Gastrocnemius medialis (tissue), 4 donors: ENCODE results near the gene THY1. TPM values are rescaled to one million over a fixed set of nuclear protein-coding genes. Genes with fewer than 3 reads are reported as not detected.
A peak's percentile ranks its signal among the peaks of the same experiment; 100 is the strongest.

Experiments used
- ATAC-seq, 2 donors: fragments of 150-250 bp; one replicate each; pipeline ENCODE4 v1.9.1; 2016
- DNase-seq, 2 donors: peaks; one replicate each; pipeline ENCODE4 v3.0.0-alpha.2; 2019
- H3K27ac ChIP-seq, 4 donors: fragments of 200-600 bp; sonication (generic); 1 replicate in 1 of 4; 2 replicates in 3 of 4; pipeline ENCODE4 v1.5.1; 2016 to 2018; ENCODE audit warnings: mild to moderate bottlenecking in 2 of 4, moderate library complexity in 1 of 4
- H3K27me3 ChIP-seq, 3 donors: fragments of 200-600 bp; sonication (generic) in 2 of 3; 1 replicate in 1 of 3; 2 replicates in 2 of 3; pipeline versions ENCODE4 v1.5.1 to v1.6.0; 2016 to 2019; ENCODE audit warnings: mild to moderate bottlenecking in 1 of 3, moderate library complexity in 1 of 3
- H3K36me3 ChIP-seq, 2 donors: fragments of 200-600 bp; sonication (generic) in 1 of 2; one replicate each; pipeline ENCODE4 v1.5.1; 2017 to 2018
- H3K4me1 ChIP-seq, 2 donors: fragments of 200-600 bp; sonication (generic) in 1 of 2; one replicate each; pipeline ENCODE4 v1.5.1; 2016 to 2017; ENCODE audit warnings: mild to moderate bottlenecking in 2 of 2
- H3K4me3 ChIP-seq, 4 donors: fragments of 200-600 bp; sonication (generic) in 3 of 4; 1 replicate in 1 of 4; 2 replicates in 3 of 4; pipeline ENCODE4 v1.5.1; 2016 to 2019; ENCODE audit warnings: mild to moderate bottlenecking in 2 of 4
- H3K9me3 ChIP-seq, 3 donors: fragments of 200-600 bp; sonication (generic) in 2 of 3; 1 replicate in 1 of 3; 2 replicates in 2 of 3; pipeline ENCODE4 v1.5.1; 2016 to 2019
- POLR2A ChIP-seq, 2 donors: fragments of 450-650 bp; IDR thresholded peaks; one replicate each; pipeline ENCODE4 v1.6.1; 2017; ENCODE audit warnings: antibody characterized with exemption in 2 of 2, mild to moderate bottlenecking in 2 of 2, moderate library complexity in 2 of 2
- in situ Hi-C, 4 donors: fragments of 200-750 bp; cut with MboI; loops; one replicate each; pipeline versions ENCODE4 v1.15.0 to v1.8.0; 2017; ENCODE audit warnings: low sequenced_read_pairs in 4 of 4
- intact Hi-C: fragments of 100-400 bp; cut with DNase I; formaldehyde crosslinking; loops from one replicate; pipeline ENCODE4 v1.15.1; 2023; ENCODE audit warnings: low total_unique reads
- total RNA-seq, 4 donors: library from RNA; depleted of rRNA; stranded (reverse); fragments of >200 nt; gene quantifications; one replicate each; pipeline versions ENCODE4 v1.1.0 to v1.2.3, GENCODE V29; 2016
- TF ChIP-seq, protein P1 (sequence below), 5 experiments: fragments of 450-650 bp in 3 of 5; fragments of 200-600 bp in 2 of 5; sonication (generic) in 2 of 5; IDR thresholded peaks in 4 of 5; conservative IDR thresholded peaks in 1 of 5; 1 replicate in 4 of 5; 2 replicates in 1 of 5; pipeline ENCODE4 v1.5.1; 2016 to 2019; ENCODE audit warnings: antibody characterized with exemption in 5 of 5, mild to moderate bottlenecking in 3 of 5, moderate library complexity in 3 of 5

The THY1 gene
- total RNA-seq = under 1 TPM in 3 of 4 donors, not detected in 1; 0.22 to 0.70 (median 0.36) TPM

DNA sequence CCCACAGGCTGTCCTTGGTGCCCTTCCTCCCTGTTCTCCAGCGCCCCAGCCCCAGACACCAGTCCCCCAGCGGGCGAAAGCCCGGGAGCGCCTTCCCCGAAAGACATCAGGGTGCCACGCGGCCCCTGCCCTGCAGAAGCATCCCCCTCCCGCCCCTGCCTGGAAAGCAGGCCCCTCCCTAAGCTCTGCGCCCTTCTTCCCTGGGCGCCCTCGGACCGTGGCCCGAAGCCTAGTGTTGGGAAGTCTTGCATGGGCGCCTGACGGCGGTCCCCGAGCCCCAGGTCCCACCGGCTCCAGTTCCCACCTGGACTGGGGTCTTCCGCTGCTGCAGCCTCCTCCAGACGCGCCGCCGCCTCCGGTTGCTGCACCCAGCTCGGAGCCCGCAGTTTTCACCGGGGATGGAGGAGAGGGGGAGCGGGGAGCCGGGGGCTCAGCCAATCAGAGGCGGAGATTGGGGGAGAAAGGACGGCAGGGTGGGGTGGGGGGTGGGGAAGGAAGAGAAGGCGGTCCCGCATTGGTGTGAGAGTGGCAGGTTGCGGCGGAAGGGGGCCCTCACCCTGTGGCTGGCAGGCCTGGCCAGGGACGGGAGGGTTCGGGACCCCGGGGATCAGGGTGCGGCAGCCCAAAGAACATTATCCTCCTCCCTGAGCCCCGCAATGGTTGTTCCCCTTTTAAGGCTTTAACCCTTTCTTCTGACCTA lies at the start of gene THY1:
Gene THY1 (minus strand): TSS at position 364 of the 700 bp plus-strand sequence. CDS start 2,267 bp downstream, outside the sequence.
- intact Hi-C loops (no loop called here), in situ Hi-C loops (no loop called here)
- peaks cover 8% of the 10 kb centered on the region in 2 donors for H3K4me1 ChIP-seq
- H3K36me3 ChIP-seq = no peaks in the 10 kb centered on the region
- peak within 1 kb of the TSS; percentile 22 to 48 (median 40) for H3K4me3 ChIP-seq
- no peak within 1 kb of the TSS for H3K27ac ChIP-seq
- H3K27me3 ChIP-seq = peaks cover 30 to 44% (median 39%) of the 10 kb centered on the region in 3 donors
- DNase-seq = no peak
- peak in 1 of 2 donors; percentile 14 for ATAC-seq
- H3K9me3 ChIP-seq = no peaks in the 10 kb centered on the region
- TF ChIP-seq, protein P1, sequence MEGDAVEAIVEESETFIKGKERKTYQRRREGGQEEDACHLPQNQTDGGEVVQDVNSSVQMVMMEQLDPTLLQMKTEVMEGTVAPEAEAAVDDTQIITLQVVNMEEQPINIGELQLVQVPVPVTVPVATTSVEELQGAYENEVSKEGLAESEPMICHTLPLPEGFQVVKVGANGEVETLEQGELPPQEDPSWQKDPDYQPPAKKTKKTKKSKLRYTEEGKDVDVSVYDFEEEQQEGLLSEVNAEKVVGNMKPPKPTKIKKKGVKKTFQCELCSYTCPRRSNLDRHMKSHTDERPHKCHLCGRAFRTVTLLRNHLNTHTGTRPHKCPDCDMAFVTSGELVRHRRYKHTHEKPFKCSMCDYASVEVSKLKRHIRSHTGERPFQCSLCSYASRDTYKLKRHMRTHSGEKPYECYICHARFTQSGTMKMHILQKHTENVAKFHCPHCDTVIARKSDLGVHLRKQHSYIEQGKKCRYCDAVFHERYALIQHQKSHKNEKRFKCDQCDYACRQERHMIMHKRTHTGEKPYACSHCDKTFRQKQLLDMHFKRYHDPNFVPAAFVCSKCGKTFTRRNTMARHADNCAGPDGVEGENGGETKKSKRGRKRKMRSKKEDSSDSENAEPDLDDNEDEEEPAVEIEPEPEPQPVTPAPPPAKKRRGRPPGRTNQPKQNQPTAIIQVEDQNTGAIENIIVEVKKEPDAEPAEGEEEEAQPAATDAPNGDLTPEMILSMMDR (IDR thresholded peaks at IDR 0.05 in 4 of 5, conservative IDR thresholded peaks at IDR 0.05 in 1 of 5) = no peak
- TF ChIP-seq POLR2A (IDR thresholded peaks at IDR 0.05) = no peak

DNA sequence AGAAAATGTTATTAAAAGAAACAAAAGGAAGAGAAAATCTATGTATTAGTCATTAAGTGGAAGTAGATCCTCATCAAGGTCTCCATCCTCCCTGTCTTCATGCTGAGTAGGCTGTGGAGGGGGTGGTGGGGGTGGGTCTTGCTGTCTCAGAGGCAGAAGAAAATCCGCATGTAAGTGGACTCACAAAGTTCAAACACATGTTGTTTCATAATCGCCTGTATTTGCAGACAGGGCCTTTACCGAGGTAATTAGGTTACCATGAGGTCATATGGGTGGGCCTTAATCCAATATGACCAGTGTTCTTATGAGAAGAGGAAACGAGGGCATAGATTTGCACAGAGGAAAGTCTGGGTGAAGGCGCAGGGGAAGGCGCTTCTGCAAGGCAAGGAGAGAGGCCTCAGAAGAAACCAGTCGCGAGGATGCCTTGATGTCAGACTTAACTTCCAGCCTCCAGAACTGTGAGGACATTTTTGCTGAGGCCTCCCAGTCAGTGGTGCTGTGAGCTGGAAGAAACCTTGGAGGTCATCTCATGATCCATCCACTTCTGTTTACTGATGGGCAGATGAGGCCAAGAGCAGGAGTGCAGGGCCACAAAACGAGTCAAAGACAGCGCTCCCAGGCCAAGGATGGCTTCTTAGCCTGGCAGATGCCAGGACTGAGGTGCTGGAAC lies 49.3 kb upstream of the THY1 start:
- H3K36me3 ChIP-seq = no peaks in the 10 kb centered on the region
- H3K4me1 ChIP-seq = no peaks in the 10 kb centered on the region
- in situ Hi-C loops (loop anchor here in 2 of 4 donors (10.0 kb wide), 3 partner anchors 78 to 138 kb away; partner anchors contain the start of gene RNF26 (in 1 of the 2)), intact Hi-C loops (loop anchor here (5.0 to 10.0 kb wide), 2 partner anchors 130 to 268 kb away; partner anchors contain the start of genes C1QTNF5 and CBL)
- no peak overlapping the region for H3K4me3 ChIP-seq
- no peaks in the 10 kb centered on the region for H3K9me3 ChIP-seq
- DNase-seq = no peak
- peaks cover 0 to 3% (median 0%) of the 10 kb centered on the region in 3 donors for H3K27me3 ChIP-seq
- TF ChIP-seq POLR2A (IDR thresholded peaks at IDR 0.05) = no peak
- TF ChIP-seq, protein P1 (IDR thresholded peaks at IDR 0.05 in 4 of 5, conservative IDR thresholded peaks at IDR 0.05 in 1 of 5) = no peak
- no peak for ATAC-seq
- no peak overlapping the region for H3K27ac ChIP-seq

DNA sequence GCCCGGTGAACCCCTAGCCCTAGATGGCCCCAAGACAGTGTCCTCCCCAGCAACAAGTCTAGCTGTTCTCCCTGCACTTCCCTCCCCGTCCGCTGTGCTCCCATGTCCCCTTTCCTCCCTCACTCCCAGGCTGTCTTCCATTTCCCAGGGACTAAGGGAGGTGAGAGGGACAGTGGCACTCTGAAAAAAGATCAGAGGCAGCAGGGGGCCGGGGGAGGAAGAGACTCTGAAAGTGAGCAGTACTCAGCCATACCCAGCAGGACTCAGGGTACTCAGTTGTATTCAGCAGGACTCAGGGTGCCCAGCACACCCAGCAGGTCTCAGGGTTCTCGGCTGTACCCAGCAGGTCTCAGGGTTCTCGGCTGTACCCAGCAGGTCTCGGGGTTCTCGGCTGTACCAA lies 48.4 kb upstream of the THY1 start:
- no peak for DNase-seq
- Histone ChIP-seq H3K4me1 (no peaks in the 10 kb centered on the region), H3K4me3 (no peak overlapping the region), H3K36me3 (no peaks in the 10 kb centered on the region), H3K27me3 (peaks cover 0 to 3% (median 0%) of the 10 kb centered on the region in 3 donors), H3K27ac (no peak overlapping the region), H3K9me3 (no peaks in the 10 kb centered on the region)
- TF ChIP-seq, protein P1 (IDR thresholded peaks at IDR 0.05 in 4 of 5, conservative IDR thresholded peaks at IDR 0.05 in 1 of 5) = no peak
- TF ChIP-seq POLR2A (IDR thresholded peaks at IDR 0.05) = no peak
- intact Hi-C loops = loop anchor here (5.0 to 10.0 kb wide), 2 partner anchors 129 to 267 kb away; partner anchors contain the start of genes C1QTNF5 and CBL
- no peak for ATAC-seq
- in situ Hi-C loops = loop anchor here in 2 of 4 donors (10.0 kb wide), 3 partner anchors 77 to 137 kb away; partner anchors contain the start of gene RNF26 (in 1 of the 2)

DNA sequence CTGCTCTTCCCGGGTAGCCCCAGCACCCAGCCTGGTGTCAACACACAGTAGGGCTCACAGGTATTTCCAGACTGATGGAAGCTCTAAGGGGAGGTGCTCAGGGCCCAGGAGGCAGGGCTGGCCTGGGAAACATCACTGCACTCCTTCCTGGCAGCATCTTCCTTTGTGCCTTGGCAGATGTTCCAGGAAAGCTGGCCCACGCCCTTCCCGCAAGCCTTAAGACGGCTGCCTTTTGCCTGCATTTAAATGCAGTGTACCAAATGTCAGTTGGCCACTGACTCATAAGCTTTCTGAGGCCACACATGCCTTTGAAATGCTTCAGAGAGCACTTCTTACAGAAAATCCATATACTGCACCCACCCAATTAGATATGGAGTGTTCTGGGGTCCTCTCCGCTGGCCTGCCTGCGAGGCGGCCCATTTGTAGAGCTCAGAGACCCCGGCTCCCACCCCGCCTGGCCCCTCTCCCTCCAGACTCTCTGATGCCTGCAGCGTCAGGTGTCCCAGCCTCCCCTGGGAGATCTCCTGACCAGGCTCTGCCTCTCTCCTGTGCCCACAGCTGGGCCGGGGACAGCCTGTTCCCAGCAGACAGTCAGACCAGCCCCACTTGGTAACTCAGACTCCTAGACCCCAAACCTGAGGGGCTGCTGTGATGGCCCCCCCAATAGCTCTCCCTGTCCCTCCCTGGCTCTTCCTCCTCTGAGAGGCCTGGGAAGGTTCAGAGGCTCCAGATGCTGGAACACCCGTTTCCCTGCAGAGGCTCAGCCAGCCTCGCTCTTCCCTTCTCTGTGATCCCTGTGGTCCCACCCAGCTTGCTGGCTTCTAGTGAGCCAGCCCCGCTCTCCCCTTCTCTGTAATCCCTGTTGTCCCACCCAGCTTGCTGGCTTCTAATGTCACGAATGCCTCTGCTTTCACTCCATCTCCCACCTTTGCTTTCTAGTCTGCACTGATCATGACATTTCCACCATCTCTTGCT lies 47.6 kb upstream of the THY1 start:
- Histone ChIP-seq H3K4me1 (no peaks in the 10 kb centered on the region), H3K27ac (no peak overlapping the region), H3K4me3 (no peak overlapping the region), H3K27me3 (peaks cover 0 to 3% (median 0%) of the 10 kb centered on the region in 3 donors), H3K36me3 (no peaks in the 10 kb centered on the region), H3K9me3 (no peaks in the 10 kb centered on the region)
- in situ Hi-C loops = loop anchor here in 2 of 4 donors (10.0 kb wide), 3 partner anchors 76 to 136 kb away; partner anchors contain the start of gene RNF26 (in 1 of the 2)
- intact Hi-C loops = loop anchor here (5.0 to 10.0 kb wide), 2 partner anchors 128 to 266 kb away; partner anchors contain the start of genes C1QTNF5 and CBL
- DNase-seq (no peak), ATAC-seq (no peak)
- TF ChIP-seq POLR2A (IDR thresholded peaks at IDR 0.05) = no peak
- TF ChIP-seq, protein P1 (IDR thresholded peaks at IDR 0.05 in 4 of 5, conservative IDR thresholded peaks at IDR 0.05 in 1 of 5) = no peak
